Hindlimb muscle (tissue), 1 donor: ENCODE data around the gene PPP1R27. TPM values are rescaled to one million over a fixed set of nuclear protein-coding genes. Genes with fewer than 3 reads are reported as not detected.

Experiments
- DNase-seq: peaks from one replicate; pipeline ENCODE4 v3.0.0-alpha.2; 2013
- polyA plus RNA-seq: library from polyadenylated mRNA; unstranded; fragments of 120-200 nt; gene quantifications from one replicate; pipeline ENCODE4 v1.2.1, GENCODE V29; 2013; ENCODE audit not compliant: insufficient read length

PPP1R27 gene
- polyA plus RNA-seq, 1 donor: 52.6 TPM

GRCh38 chr17:81860756-81861568 lies 26.1 kb upstream of the PPP1R27 start:
- DNase-seq: peak; percentile 100

DNA sequence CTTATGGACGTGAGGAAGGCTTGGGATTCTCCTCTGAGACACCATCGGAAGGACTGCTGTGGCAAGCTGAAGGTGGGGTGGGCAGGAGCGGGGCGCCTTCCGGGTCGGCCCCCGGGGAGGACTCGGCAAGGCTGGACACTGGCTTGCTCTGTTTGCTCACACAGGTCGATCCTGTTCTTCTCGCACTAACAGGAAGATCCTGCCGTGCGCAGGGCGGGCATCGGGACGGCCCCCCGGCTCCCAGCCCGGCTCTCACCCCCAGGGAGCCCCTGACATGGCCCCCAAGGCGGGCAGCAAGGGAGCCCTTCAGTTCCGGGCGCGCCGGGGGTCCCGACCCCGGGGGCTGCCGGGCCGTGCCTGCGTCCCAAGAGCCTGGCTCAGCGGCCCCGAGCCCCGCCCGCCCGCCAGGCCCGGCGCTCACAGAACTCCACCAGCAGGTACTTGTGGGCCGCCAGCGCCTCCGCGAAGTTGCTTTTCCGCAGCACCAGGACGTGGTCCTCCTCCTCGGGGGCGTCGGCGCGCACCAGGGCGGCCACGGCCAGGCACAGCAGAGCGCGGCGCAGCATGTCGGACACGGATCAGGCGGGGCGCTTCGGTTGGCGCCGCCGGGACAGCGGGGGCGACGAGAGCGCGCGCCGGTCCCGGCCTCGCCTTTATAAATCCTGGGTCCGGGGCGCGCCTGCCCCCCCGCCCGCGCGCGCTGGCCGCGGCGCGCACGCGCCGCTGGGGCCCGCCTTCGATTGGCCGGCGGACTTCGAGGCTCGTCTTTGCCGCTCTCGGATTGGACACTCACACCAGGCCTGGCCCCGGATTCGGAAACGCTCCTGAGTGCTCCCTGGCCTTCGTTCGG lies 25.3 kb upstream of the PPP1R27 start, which contains the start of gene P4HB:
TSS of gene P4HB (minus strand) at position 630 of the 850 bp plus-strand sequence. CDS start at position 566, 64 bp downstream.
- DNase-seq: no peak

DNA sequence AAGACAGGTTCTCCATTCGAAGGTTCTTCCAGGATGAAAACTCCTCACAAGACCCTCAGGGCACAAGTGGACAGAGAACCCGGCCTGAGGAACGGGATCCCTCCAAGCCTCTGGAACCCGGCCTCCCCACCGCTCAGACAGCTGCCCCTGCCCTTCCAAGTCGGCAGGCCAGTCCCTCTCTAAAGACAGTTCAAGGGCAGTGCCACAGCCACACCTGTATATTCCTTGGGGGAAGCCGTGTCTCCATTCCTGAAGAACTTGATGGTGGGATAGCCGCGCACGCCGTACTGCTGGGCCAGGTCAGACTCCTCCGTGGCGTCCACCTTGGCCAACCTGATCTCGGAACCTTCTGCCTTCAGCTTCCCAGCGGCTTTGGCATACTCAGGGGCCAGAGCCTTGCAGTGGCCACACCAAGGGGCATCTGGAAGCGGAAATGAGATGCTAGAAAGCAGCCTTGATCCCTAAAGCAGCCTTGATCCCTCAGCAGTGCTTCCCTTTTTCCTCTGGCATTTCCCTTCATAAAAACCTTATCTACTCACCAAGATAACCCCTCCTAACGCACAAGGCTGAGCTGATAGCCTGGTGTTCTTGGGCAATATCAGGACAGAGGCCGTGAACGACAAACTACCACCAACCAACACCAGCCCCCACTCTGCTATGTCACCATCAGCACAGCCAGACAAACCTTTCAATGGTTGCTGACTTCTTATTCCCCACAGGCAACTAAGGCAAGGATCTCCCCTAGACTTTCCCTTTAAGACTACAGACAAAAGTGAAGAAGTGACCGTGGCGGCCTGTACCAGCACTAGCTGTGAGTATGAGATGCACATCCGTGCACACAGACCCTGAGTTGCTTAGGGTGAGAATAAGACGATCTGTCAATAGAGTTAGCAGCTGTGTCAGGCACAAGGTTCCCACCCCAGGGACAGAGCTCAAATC lies 24.4 kb upstream of the PPP1R27 start:
- DNase-seq: no peak

DNA sequence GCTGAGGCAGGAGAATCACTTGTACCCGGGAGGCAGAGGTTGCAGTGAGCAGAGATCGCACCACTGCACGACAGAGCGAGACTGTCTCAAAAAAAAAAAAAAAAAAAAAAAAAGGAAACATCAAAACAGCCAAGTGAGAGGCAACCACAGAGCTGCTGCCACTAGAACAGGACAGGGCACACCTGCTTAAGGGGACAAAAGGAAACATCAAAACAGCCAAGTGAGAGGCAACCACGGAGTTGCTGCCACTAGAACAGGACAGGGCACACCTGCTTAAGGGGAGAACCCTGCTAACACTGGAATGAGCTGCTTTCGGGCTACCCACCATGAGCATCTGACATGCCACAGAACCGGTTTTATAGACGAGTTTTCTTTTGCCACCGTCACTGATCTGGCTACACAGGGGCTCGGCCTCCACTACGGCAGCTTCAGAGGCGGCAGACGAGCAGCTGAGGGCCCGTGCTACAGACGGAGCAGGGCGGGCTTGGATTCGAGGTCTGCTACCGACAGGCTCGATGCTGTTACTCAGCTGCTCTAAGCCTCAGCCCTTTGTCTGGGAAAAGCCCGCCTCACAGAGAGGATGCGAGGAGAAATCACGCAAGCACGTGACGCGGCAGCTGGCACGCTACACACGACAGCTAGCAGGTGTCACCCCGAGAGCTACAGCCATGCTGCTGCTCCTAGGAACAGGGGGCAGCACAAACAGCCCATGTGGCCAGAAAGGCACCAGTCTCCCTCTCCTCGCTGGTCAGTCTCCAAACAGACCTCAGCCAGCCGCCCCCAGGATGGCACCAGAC lies 23.5 kb upstream of the PPP1R27 start:
- DNase-seq: no peak

- no peak for DNase-seq
Measured at GRCh38 chr17:81854974-81855774, 20.3 kb upstream of the PPP1R27 start.

GRCh38 chr17:81852237-81852636 lies 17.4 kb upstream of the PPP1R27 start:
- no peak for DNase-seq

GRCh38 chr17:81851423-81851822 lies 16.6 kb upstream of the PPP1R27 start:
- DNase-seq: no peak

DNA sequence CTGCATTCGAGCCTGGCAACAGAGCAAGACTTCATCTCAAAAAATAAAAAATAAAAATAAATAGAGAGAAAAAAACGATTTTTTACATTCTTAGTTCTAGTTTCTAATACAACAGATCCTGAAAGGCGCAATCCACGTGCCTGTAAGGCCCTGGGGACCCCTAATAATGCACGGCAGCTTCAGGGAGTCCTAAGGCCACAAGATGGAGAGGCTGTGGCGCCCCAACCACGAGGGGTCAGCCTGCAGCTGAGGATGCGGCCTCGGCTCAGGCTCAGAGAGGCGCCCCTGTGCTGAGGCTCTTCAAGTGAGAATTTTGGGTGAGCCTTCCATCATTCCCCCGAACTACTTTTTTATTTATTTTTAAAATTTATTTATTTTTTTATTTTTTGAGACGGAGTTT lies 14.6 kb upstream of the PPP1R27 start:
- no peak for DNase-seq

DNA sequence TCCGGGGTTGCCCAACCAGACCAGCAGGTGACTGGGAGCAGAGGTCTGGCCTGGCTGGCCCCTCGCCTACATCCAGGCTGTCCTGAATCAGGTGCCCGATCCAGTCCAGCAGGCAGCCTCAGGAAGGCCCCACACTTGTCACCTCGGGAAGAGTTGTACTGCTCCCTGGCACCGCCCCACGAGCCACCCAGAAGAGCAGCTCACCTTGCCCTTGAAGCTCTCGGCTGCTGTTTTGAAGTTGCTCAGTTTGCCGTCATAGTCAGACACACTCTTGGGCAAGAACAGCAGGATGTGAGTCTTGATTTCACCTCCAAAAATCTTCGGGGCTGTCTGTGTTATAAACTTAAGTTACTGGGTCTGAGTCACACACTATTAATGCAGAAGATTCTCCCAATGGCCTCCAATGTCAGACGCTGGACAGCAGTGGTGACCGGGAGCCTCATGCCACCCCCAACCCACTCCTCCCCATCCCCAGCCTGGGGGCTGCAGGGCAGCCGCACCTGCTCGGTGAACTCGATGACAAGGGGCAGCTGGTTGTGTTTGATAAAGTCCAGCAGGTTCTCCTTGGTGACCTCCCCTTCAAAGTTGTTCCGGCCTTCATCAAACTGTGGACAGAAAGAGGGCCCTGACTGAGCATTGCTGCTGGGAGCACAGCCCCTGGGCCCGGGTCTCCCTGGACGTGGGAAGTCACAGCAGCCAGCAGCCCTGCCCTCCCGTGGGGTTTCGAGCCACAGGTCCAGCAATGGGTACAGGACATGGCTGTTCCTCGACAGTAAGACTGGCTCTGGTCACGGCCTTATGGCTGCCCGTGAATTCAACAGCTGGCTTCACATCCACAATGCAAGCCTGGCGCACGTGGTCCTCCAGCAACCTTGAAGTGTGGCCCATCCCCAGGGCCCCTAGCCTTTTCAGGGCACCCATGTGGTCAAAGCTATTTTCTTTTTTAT lies 12.2 kb upstream of the PPP1R27 start:
- DNase-seq: no peak

GRCh38 chr17:81845881-81846742 lies 11.3 kb upstream of the PPP1R27 start:
- no peak for DNase-seq

- DNase-seq: no peak
Measured at GRCh38 chr17:81845361-81845760, 10.5 kb upstream of the PPP1R27 start.

DNA sequence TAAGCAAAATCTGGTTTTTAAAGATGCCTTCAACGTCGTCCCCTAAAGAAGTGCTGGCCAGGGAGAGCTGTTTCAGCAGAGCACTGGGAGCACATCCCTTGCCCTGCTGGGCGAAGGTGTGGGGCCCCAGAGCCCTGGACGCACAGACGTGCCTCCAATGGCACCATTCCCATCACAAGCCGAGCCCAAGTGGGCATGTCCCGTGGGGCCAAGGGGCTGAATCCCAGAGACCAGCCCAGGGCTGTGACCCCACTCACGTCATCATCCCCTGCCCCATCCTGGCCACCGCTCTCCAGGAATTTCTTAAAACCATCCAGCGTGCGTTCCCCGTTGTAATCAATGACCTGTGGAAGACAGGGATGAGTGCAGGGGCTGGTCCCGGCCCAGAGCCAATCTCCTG lies 10.0 kb upstream of the PPP1R27 start:
- DNase-seq: no peak

- no peak for DNase-seq
Measured at GRCh38 chr17:81844327-81844851, 9.5 kb upstream of the PPP1R27 start.

GRCh38 chr17:81843713-81844326 lies 9.0 kb upstream of the PPP1R27 start:
- no peak for DNase-seq

- no peak for DNase-seq
Measured at GRCh38 chr17:81842725-81843504, 8.1 kb upstream of the PPP1R27 start.

DNA sequence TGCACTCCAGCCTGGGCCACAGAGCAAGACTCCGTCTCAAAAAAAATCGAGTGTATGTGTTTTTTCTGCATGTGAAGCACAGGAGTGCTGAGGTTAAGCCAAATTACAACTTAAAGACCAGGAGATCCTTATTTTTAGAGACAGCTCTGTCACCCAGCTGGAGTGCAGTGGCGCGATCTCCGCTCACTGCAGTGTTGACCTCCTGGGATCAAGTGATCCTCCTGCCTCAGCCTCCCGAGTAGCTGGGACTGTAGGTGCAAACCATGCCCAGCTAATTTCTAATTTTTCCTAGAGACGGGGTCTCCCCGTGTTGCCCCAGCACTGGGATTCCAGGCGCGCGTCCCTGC lies 7.5 kb upstream of the PPP1R27 start:
- no peak for DNase-seq

GRCh38 chr17:81841866-81842265 lies 7.0 kb upstream of the PPP1R27 start:
- no peak for DNase-seq
